Measurements from ENCODE around the gene OSBP2.

The OSBP2 gene

GRCh38 chr22:30871391-30872284 is 177.0 kb downstream of the OSBP2 start:
- Histone ChIP-seq H3K36me3 (ENCODE audit: low read depth) (peaks cover 43% of the 10 kb centered on the region), H3K27me3 (ENCODE audit: insufficient read depth, poor library complexity, severe bottlenecking) (no peaks in the 10 kb centered on the region), H3K4me1 (ENCODE audit: insufficient read depth, poor library complexity, severe bottlenecking) (no peaks in the 10 kb centered on the region), H3K4me3 (ENCODE audit: severe bottlenecking) (no peak overlapping the region), H3K27ac (ENCODE audit: poor library complexity, severe bottlenecking) (no peak overlapping the region), H3K9me3 (ENCODE audit: severe bottlenecking) (no peaks in the 10 kb centered on the region)
- no peak for DNase-seq (ENCODE audit: low spot score)
- TF ChIP-seq, protein P1, sequence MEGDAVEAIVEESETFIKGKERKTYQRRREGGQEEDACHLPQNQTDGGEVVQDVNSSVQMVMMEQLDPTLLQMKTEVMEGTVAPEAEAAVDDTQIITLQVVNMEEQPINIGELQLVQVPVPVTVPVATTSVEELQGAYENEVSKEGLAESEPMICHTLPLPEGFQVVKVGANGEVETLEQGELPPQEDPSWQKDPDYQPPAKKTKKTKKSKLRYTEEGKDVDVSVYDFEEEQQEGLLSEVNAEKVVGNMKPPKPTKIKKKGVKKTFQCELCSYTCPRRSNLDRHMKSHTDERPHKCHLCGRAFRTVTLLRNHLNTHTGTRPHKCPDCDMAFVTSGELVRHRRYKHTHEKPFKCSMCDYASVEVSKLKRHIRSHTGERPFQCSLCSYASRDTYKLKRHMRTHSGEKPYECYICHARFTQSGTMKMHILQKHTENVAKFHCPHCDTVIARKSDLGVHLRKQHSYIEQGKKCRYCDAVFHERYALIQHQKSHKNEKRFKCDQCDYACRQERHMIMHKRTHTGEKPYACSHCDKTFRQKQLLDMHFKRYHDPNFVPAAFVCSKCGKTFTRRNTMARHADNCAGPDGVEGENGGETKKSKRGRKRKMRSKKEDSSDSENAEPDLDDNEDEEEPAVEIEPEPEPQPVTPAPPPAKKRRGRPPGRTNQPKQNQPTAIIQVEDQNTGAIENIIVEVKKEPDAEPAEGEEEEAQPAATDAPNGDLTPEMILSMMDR (IDR thresholded peaks at IDR 0.05; ENCODE audit: poor library complexity, severe bottlenecking), result no peak
- no peak for ATAC-seq (ENCODE audit: low read depth)

DNA sequence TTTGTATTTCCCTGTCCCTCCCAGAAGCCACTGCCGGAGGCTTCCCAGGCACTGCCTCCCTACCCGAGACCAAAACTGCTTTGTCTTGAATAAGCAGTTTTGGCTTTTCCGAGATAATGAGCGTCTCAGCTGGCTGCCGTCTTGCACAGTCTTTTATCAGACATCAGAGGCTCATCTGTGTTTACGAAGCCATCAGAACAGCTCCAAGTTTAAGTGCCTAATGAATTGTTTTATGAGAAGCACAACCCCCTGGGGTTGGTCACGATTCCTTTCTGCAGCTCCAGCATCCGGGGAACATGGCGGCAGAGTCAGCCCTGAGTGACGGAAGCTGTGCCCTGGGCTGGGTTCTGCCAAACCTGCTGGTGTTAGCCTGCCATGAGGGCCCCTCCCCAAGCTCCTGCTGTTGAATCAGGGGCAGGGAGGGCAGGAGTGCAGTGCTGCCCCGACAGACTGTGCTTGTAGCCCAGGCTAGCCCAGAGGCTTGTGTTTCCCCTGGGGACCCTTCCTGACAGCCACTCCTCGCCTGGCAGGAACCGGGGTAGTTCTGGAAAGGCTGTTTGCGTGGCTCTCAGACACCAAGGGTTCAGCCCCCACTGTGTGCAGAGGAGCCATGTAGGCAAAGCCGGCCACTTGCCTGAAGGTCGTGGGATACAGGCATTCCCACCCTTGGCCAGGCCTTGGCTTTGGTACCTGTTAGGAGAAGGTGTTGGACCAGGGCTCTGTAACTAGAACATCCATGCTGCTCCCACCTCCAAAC is 177.8 kb downstream of the OSBP2 start:
- no peaks in the 10 kb centered on the region for H3K4me1 ChIP-seq (ENCODE audit: insufficient read depth, poor library complexity, severe bottlenecking)
- DNase-seq (ENCODE audit: low spot score) (no peak), ATAC-seq (ENCODE audit: low read depth) (no peak)
- H3K9me3 ChIP-seq (ENCODE audit: severe bottlenecking), result no peaks in the 10 kb centered on the region
- no peak overlapping the region for H3K27ac ChIP-seq (ENCODE audit: poor library complexity, severe bottlenecking)
- TF ChIP-seq, protein P1 (IDR thresholded peaks at IDR 0.05; ENCODE audit: poor library complexity, severe bottlenecking), result no peak
- H3K27me3 ChIP-seq (ENCODE audit: insufficient read depth, poor library complexity, severe bottlenecking), result no peaks in the 10 kb centered on the region
- H3K4me3 ChIP-seq (ENCODE audit: severe bottlenecking), result no peak overlapping the region
- peaks cover 39% of the 10 kb centered on the region for H3K36me3 ChIP-seq (ENCODE audit: low read depth)

DNA sequence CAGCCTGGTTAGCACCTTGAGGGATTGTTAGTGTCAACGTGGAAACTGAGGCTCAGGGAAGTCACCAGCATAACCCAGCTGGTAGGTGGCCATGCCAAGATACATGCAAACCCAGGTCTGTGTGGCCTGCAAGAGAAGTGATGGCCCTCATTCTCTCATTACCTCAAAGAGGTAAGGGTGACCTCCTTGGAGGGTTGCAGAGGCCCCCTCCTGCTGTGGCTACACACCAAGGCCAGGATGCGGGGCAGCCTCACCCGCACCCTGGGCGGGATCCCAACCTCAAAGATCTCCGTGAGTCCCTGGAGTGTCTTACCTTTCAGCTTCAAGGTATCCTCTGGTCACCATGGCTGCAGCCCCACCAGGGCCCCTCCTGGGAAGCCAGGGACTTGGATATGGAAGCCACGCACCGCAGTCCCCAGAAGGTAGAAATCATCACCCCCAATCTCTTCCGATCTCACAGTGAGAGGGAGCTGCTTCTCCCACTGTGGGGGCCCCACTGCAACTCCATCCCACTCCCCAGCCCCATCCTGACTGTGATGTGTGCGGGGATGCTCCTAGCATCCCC is 178.5 kb downstream of the OSBP2 start:
- DNase-seq (ENCODE audit: low spot score), result no peak
- Histone ChIP-seq H3K9me3 (ENCODE audit: severe bottlenecking) (no peaks in the 10 kb centered on the region), H3K27me3 (ENCODE audit: insufficient read depth, poor library complexity, severe bottlenecking) (no peaks in the 10 kb centered on the region), H3K4me3 (ENCODE audit: severe bottlenecking) (no peak overlapping the region), H3K36me3 (ENCODE audit: low read depth) (peaks cover 33% of the 10 kb centered on the region), H3K4me1 (ENCODE audit: insufficient read depth, poor library complexity, severe bottlenecking) (no peaks in the 10 kb centered on the region), H3K27ac (ENCODE audit: poor library complexity, severe bottlenecking) (no peak overlapping the region)
- ATAC-seq (ENCODE audit: low read depth), result no peak
- TF ChIP-seq, protein P1 (IDR thresholded peaks at IDR 0.05; ENCODE audit: poor library complexity, severe bottlenecking), result no peak

- TF ChIP-seq, protein P1 (IDR thresholded peaks at IDR 0.05; ENCODE audit: poor library complexity, severe bottlenecking), result no peak
- no peaks in the 10 kb centered on the region for H3K4me1 ChIP-seq (ENCODE audit: insufficient read depth, poor library complexity, severe bottlenecking)
- DNase-seq (ENCODE audit: low spot score), result no peak
- ATAC-seq (ENCODE audit: low read depth), result no peak
- H3K36me3 ChIP-seq (ENCODE audit: low read depth), result peaks cover 33% of the 10 kb centered on the region
- no peaks in the 10 kb centered on the region for H3K27me3 ChIP-seq (ENCODE audit: insufficient read depth, poor library complexity, severe bottlenecking)
- H3K4me3 ChIP-seq (ENCODE audit: severe bottlenecking), result no peak overlapping the region
- no peaks in the 10 kb centered on the region for H3K9me3 ChIP-seq (ENCODE audit: severe bottlenecking)
- H3K27ac ChIP-seq (ENCODE audit: poor library complexity, severe bottlenecking), result no peak overlapping the region
Measured at GRCh38 chr22:30873661-30874060, 179.0 kb downstream of the OSBP2 start.
